IMR-90 (cell line): ENCODE data around the gene VPS26C. TPM values are rescaled to one million over a fixed set of nuclear protein-coding genes. Genes with fewer than 3 reads are reported as not detected.

ENCODE experiments used
- ATAC-seq: fragments of 200-7000 bp; cut with Tn5 transposase; 2 replicates; pipeline ENCODE4 v1.9.1; 2020; ENCODE audit warnings: low read depth, mild to moderate bottlenecking, moderate library complexity
- BruUV-seq: library from RNA; stranded (reverse); fragments of 400-500 nt; replicated peaks from 2 replicates; lab custom pipeline; 2021; lab: Mats Ljungman, UMichigan
- CTCF ChIA-PET: fragments of 300-600 bp; formaldehyde crosslinking; extraction: SDS; loops from one replicate; lab custom pipeline; 2021; ENCODE audit warnings: antibody characterized with exemption; lab: Yijun Ruan, JAX
- POLR2A ChIA-PET: fragments of 300-600 bp; sonication (Branson Sonifier 250); formaldehyde crosslinking; loops from one replicate; lab custom pipeline; 2022; ENCODE audit warnings: antibody characterized with exemption; ENCODE audit not compliant: unreplicated experiment; lab: Charles Lee
- DNase-seq: peaks from one replicate; pipeline ENCODE4 v3.0.0; 2013
- H2AFZ ChIP-seq: replicated peaks from 2 replicates; pipeline ENCODE3; 2013; ENCODE audit warnings: low read length, mild to moderate bottlenecking; ENCODE audit not compliant: poor library complexity
- H2AK5ac ChIP-seq: 2 replicates; pipeline ENCODE4 v1.6.1; 2013; ENCODE audit warnings: low read depth, low read length, inconsistent platforms
- H2AK9ac ChIP-seq: replicated peaks from 2 replicates; pipeline ENCODE3; 2013; ENCODE audit warnings: mild to moderate bottlenecking, low read depth, low read length, moderate library complexity; ENCODE audit not compliant: poor library complexity
- H2BK120ac ChIP-seq: 2 replicates; pipeline ENCODE4 v1.6.1; 2013; ENCODE audit warnings: low read depth, low read length, inconsistent platforms
- H2BK15ac ChIP-seq: 3 replicates; pipeline ENCODE4 v1.6.1; 2013; ENCODE audit warnings: low read depth, low read length, inconsistent platforms
- H2BK20ac ChIP-seq: 2 replicates; pipeline ENCODE4 v1.6.1; 2013; ENCODE audit warnings: low read depth, mild to moderate bottlenecking, inconsistent platforms, low read length, moderate library complexity
- H2BK5ac ChIP-seq: 2 replicates; pipeline ENCODE4 v1.6.1; 2013; ENCODE audit warnings: mild to moderate bottlenecking, low read depth, low read length, inconsistent platforms; ENCODE audit not compliant: poor library complexity, severe bottlenecking
- H3K14ac ChIP-seq: replicated peaks from 2 replicates; pipeline ENCODE4 v1.6.1; 2013; ENCODE audit warnings: low read depth, low read length, inconsistent platforms
- H3K18ac ChIP-seq: 2 replicates; pipeline ENCODE4 v1.6.1; 2013; ENCODE audit warnings: low read depth, low read length, control low read depth
- H3K23ac ChIP-seq: 2 replicates; pipeline ENCODE4 v1.6.1; 2013; ENCODE audit warnings: low read depth, low read length, inconsistent platforms
- H3K27ac ChIP-seq: 2 replicates; pipeline ENCODE4 v1.5.1; 2013; ENCODE audit warnings: mild to moderate bottlenecking, control low read depth, low read length; ENCODE audit not compliant: insufficient read depth
- H3K27me3 ChIP-seq: 2 replicates; pipeline ENCODE4 v1.6.1; 2013; ENCODE audit warnings: low read length; ENCODE audit not compliant: control insufficient read depth, insufficient read depth
- H3K36me3 ChIP-seq: 2 replicates; pipeline ENCODE4 v1.6.1; 2013; ENCODE audit warnings: low read length, mixed read lengths; ENCODE audit not compliant: control insufficient read depth, insufficient read depth
- H3K4ac ChIP-seq: 2 replicates; pipeline ENCODE4 v1.6.1; 2013; ENCODE audit warnings: low read depth, low read length, inconsistent platforms
- H3K4me1 ChIP-seq: 2 replicates; pipeline ENCODE4 v1.6.1; 2013; ENCODE audit warnings: low read length, mixed read lengths; ENCODE audit not compliant: control insufficient read depth, insufficient read depth
- H3K4me2 ChIP-seq: 2 replicates; pipeline ENCODE4 v1.6.1; 2013; ENCODE audit warnings: low read depth, mild to moderate bottlenecking, control low read depth, low read length, moderate library complexity
- H3K4me3 ChIP-seq: 2 replicates; pipeline ENCODE4 v1.5.1; 2013; ENCODE audit warnings: low read depth, mild to moderate bottlenecking, control low read depth, low read length, moderate library complexity; ENCODE audit not compliant: insufficient read depth
- H3K56ac ChIP-seq: 2 replicates; pipeline ENCODE4 v1.6.1; 2013; ENCODE audit warnings: low read length, inconsistent platforms; ENCODE audit not compliant: insufficient read depth; ENCODE audit errors: extremely low read depth
- H3K79me1 ChIP-seq, 2 experiments: 2 replicates each; pipeline ENCODE4 v1.6.1; 2013; ENCODE audit warnings: low read length in 2 of 2, inconsistent platforms in 1 of 2, low read depth in 1 of 2
- H3K9ac ChIP-seq: 2 replicates; pipeline ENCODE4 v1.6.1; 2013; ENCODE audit warnings: low read depth, low read length, control low read depth
- H3K9me1 ChIP-seq: 2 replicates; pipeline ENCODE4 v1.6.1; 2013; ENCODE audit warnings: low read length, inconsistent platforms; ENCODE audit not compliant: insufficient read depth
- H3K9me3 ChIP-seq: 2 replicates; pipeline ENCODE4 v1.6.1; 2013; ENCODE audit warnings: low read length; ENCODE audit not compliant: control insufficient read depth, insufficient read depth
- H4K20me1 ChIP-seq: 2 replicates; pipeline ENCODE4 v1.6.1; 2013; ENCODE audit warnings: low read length, inconsistent platforms; ENCODE audit not compliant: insufficient read depth
- H4K5ac ChIP-seq: 2 replicates; pipeline ENCODE4 v1.6.1; 2013; ENCODE audit warnings: mild to moderate bottlenecking, low read depth, low read length, control low read depth
- H4K8ac ChIP-seq, 2 experiments: 2 replicates each; pipeline ENCODE4 v1.6.1; 2013; ENCODE audit warnings: low read depth in 2 of 2, low read length in 2 of 2, control low read depth in 1 of 2, inconsistent platforms in 1 of 2
- H4K91ac ChIP-seq: 2 replicates; pipeline ENCODE4 v1.6.1; 2013; ENCODE audit warnings: low read depth, low read length, inconsistent platforms; ENCODE audit not compliant: insufficient read depth
- BHLHE40 ChIP-seq: fragments of 150-350 bp; IDR thresholded peaks from 2 replicates; pipeline ENCODE4 v1.6.1; 2016; ENCODE audit warnings: mild to moderate bottlenecking, low read depth, low read length
- CTCF ChIP-seq: conservative IDR thresholded peaks from 2 replicates; pipeline ENCODE4 v1.5.1; 2012; ENCODE audit warnings: mild to moderate bottlenecking, low read depth, low read length, improper control_type of control experiment
- ELK1 ChIP-seq: fragments of 150-350 bp; IDR thresholded peaks from 2 replicates; pipeline ENCODE4 v1.6.1; 2016; ENCODE audit warnings: low read depth, mild to moderate bottlenecking, low read length, moderate library complexity, borderline replicate concordance
- MAFK ChIP-seq: IDR thresholded peaks from 2 replicates; pipeline ENCODE4 v1.6.1; 2012; ENCODE audit warnings: low read depth, low read length, improper control_type of control experiment
- NFE2L2 ChIP-seq: fragments of 150-350 bp; IDR thresholded peaks from 2 replicates; pipeline ENCODE4 v1.6.1; 2016; ENCODE audit warnings: low read depth, mild to moderate bottlenecking, low read length
- RFX5 ChIP-seq: IDR thresholded peaks from 2 replicates; pipeline ENCODE4 v1.8.0; 2012; ENCODE audit warnings: low read depth, mild to moderate bottlenecking, low read length, moderate library complexity
- SMC3 ChIP-seq: fragments of 150-350 bp; IDR thresholded peaks from 2 replicates; pipeline ENCODE4 v1.6.1; 2016; ENCODE audit warnings: low read depth, mild to moderate bottlenecking, antibody characterized with exemption, low read length, moderate library complexity
- USF2 ChIP-seq: fragments of 150-350 bp; IDR thresholded peaks from 2 replicates; pipeline ENCODE4 v1.6.1; 2017; ENCODE audit warnings: mild to moderate bottlenecking, antibody characterized with exemption, low read length, low read depth
- WGBS, 2 experiments: methylation state at CpG; one replicate each; pipeline versions ENCODE4 v1.1.5 to v1.1.7; 2013; ENCODE audit warnings: missing lambda C conversion rate in 2 of 2; ENCODE audit not compliant: insufficient read length in 1 of 2; ENCODE audit errors: extremely low coverage in 2 of 2; 5-methylcytosine and 5-hydroxymethylcytosine counted together
- dilution Hi-C: fragments of 300-500 bp; cut with HindIII; formaldehyde crosslinking; loops from one replicate; pipeline ENCODE4 v1.14.3; 2018; ENCODE audit warnings: low sequenced_read_pairs; ENCODE audit not compliant: unreplicated experiment
- in situ Hi-C: fragments of 300-500 bp; cut with MboI; formaldehyde crosslinking; loops from 3 replicates; pipeline ENCODE4 v1.14.3; 2019; ENCODE audit warnings: low sequenced_read_pairs, inconsistent platforms, mixed read lengths
- intact Hi-C: fragments of 100-400 bp; cut with micrococcal nuclease; formaldehyde crosslinking; loops from 2 replicates; pipeline ENCODE4 v1.10.0; 2022
- polyA plus RNA-seq, 3 experiments: library from polyadenylated mRNA; depleted of rRNA; stranded (reverse); fragments of >200 nt; gene quantifications; 2 replicates each; pipeline ENCODE4 v1.2.3, GENCODE V29; 2012; ENCODE audit warnings: low replicate concordance in 1 of 3
- total RNA-seq: library from RNA; depleted of rRNA; stranded (reverse); fragments of >200 nt; gene quantifications from 2 replicates; pipeline ENCODE4 v1.2.3, GENCODE V29; 2012

Gene VPS26C
- total and polyA plus RNA-seq, 2 of the 4 experiments (the other 2 are of a cell fraction): 30.0 to 36.6 TPM

GRCh38 chr21:37220981-37221664, 46.0 kb downstream of the VPS26C start (continued):
- TF ChIP-seq USF2 (peak; percentile 95), NFE2L2 (no peak)

- H4K20me1 ChIP-seq: no peaks in the 10 kb centered on the region
- H2AFZ ChIP-seq: peak overlapping the region; percentile 96
- H3K27ac ChIP-seq: peak overlapping the region; percentile 41
- H3K9me1 ChIP-seq: peaks cover 4% of the 10 kb centered on the region; the same call in 1 of the 2 replicates
- peaks cover 16% of the 10 kb centered on the region for H3K36me3 ChIP-seq
- H2BK15ac ChIP-seq: no peak overlapping the region
- peak overlapping the region; percentile 23 for H3K14ac ChIP-seq
- peak overlapping the region; percentile 45 for H3K56ac ChIP-seq
- 5% methylated on average over 15 of the region's 35 CpGs; no CpG with 5 or more reads in 1 of the 2 experiments for WGBS, 2 experiments
- intact Hi-C loops (loop anchor here (1.0 kb wide), 1 partner anchor 362 kb away; no protein-coding TSS in a partner anchor), in situ Hi-C loops (no loop called here), dilution Hi-C loops (no loop called here)
- H2AK9ac ChIP-seq: peak overlapping the region; percentile 74
- H3K18ac ChIP-seq: peak overlapping the region; percentile 1; the same call in 1 of the 2 replicates
- ATAC-seq: peak; percentile 67
- peaks cover 4 to 19% of the 10 kb centered on the region in 2 experiments; a peak in 3 of 4 replicates for H3K79me1 ChIP-seq
- ChIA-PET POLR2A (interaction anchor here (0.6 kb wide), 2 partner anchors 344 to 620 kb away, joined by 3 to 5 read pairs; no protein-coding TSS in a partner anchor), CTCF (no interaction called here)
- peak overlapping the region; percentile 46 for H2BK5ac ChIP-seq
- H3K9me3 ChIP-seq: no peaks in the 10 kb centered on the region
- H4K8ac ChIP-seq: peak overlapping the region; percentile 52 to 74
- H3K23ac ChIP-seq: peak overlapping the region; percentile 29
- H2AK5ac ChIP-seq: peak overlapping the region; percentile 23; the same call in 1 of the 2 replicates
- H3K4me1 ChIP-seq: peaks cover 2% of the 10 kb centered on the region
- peak overlapping the region; percentile 59 for H3K4me3 ChIP-seq
- BruUV-seq: no TSS peak
- peak overlapping the region; percentile 4 for H4K91ac ChIP-seq
- peak overlapping the region; percentile 22 for H3K4ac ChIP-seq
- no peak overlapping the region for H4K5ac ChIP-seq
- no peaks in the 10 kb centered on the region for H3K27me3 ChIP-seq
- peak; percentile 50 for DNase-seq
- H2BK120ac ChIP-seq: peak overlapping the region; percentile 7; the same call in 1 of the 2 replicates
- peak overlapping the region; percentile 35 for H3K9ac ChIP-seq
- no peak overlapping the region for H2BK20ac ChIP-seq
- peak overlapping the region; percentile 85 for H3K4me2 ChIP-seq
- TF ChIP-seq MAFK (no peak), ELK1 (no peak), BHLHE40 (no peak), SMC3 (no peak), RFX5 (no peak), CTCF (no peak)
Observed at GRCh38 chr21:37220433-37220980, 46.6 kb downstream of the VPS26C start.
